DMS79 treated with DMSO at 0.1 percent for 48 hours (cell line): ENCODE data around the gene BTRC.
"Not testable (repeated sequence)": the region's sequence is repeated elsewhere in the genome, so short reads cannot be mapped to it uniquely, and the experiment has no call there.

ENCODE experiments used
- DNase-seq: peaks from one replicate; lab custom pipeline; 2025; lab: John Stamatoyannopoulos, UW

Gene BTRC

DNA sequence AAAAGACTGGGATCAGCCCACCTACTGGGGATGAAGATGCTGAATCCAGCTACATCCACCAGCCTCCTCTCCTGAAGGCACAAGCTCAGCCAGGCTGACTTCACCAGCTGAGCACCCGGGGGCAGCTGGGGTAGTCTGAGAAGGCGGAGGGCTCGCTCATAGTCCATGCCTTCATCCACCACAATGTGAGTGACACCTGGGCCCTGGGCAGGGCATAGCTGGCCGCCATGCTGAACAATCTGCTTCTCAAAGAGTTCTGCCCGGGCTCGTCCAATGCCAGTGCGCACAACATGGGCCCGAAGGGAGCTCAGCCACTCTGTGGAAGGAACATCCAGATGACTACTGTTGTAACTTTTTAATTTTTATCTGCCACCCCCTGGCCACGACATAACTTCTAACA is 231.9 kb downstream of the BTRC start:
- no peak for DNase-seq

DNA sequence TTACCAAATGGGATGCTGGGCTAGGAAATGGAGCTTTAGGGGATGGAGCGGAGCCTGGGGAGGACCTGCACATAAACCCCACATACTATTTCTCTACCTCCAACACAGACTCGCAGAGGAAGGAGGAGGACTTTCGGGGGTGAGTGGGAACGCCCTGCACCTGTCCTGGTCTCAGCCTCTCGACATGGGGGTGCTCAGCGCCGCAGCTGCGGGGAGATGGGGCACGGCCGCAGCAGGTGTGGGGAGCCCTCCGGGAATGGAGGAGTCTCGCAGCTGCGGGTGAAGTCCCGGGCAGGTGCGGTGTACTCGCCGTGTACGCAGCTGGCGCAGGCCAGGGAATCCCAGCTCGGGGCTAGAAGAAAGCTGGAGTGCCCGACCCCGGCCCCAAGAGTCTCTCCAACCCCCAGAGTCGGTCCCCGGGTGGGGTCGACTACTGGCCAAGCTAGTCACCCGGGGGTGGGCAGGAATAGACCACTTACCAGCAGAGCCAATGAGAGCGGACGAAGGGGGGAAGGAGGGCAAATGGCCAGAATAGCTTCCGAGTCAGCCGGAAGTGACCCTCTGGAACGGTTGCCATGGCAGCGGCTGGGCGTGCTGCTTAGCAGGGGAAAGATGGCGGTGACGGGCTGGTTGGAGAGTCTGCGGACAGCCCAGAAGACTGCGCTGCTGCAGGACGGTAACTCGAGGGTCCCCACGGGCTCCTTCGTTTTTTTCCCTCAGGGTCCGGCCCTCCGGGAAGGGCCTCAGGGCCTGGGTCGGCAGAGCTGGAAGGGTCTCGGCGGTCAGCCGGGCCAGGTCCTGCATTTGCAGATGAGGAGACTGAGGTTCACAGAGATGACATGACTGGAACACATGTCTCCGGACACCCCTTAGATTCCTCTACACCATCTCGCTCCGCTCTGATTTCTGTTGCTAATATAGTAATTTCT is 234.0 kb downstream of the BTRC start, which contains the start of the genes DPCD and POLL:
Gene DPCD, plus strand, starts transcription at position 597 of the 929 bp plus-strand sequence. Its CDS starts 16 bp downstream, at position 613.
Gene POLL, minus strand, starts transcription at position 533 of the 929 bp plus-strand sequence. CDS start 897 bp downstream, outside the sequence.
- peak; percentile 55 for DNase-seq

DNA sequence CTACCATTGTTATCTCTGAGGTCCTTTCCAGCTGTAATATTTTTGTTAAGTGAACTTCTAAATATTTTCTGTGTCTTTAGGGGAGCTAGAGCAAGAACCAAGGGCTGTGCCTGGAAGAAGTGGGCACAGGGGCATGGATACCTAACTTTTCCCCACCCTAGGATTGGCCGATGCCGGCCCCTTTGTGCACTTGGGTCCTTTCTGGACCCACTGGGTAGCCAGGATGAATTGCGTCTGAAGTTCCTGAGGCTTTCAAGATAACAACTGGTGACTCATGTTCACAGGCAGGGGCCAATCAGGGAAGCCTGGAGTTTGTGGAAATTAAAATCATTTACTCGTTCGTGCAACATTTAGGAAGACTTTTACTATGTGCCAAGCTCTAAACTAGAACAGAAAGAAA is 234.9 kb downstream of the BTRC start:
- DNase-seq: no peak

DNA sequence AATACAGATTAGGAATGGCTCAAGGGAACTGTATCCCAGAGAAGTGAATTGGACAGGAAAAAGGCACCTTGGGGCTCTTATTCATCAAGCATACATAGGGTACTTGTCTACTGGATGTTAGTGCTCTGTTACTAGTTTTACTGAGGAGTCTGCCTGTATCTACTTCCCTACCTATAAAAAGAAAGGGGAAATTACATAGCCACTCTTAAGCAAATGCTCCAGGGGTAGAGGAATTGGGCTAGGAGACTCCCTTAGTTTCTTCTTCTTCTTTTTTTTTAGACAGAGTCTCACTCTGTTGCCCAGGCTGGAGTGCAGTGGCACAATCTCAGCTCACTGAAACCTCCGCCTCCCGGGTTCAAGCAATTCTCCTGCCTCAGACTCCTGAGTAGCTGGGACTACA is 239.4 kb downstream of the BTRC start:
- DNase-seq: not testable (repeated sequence)

DNA sequence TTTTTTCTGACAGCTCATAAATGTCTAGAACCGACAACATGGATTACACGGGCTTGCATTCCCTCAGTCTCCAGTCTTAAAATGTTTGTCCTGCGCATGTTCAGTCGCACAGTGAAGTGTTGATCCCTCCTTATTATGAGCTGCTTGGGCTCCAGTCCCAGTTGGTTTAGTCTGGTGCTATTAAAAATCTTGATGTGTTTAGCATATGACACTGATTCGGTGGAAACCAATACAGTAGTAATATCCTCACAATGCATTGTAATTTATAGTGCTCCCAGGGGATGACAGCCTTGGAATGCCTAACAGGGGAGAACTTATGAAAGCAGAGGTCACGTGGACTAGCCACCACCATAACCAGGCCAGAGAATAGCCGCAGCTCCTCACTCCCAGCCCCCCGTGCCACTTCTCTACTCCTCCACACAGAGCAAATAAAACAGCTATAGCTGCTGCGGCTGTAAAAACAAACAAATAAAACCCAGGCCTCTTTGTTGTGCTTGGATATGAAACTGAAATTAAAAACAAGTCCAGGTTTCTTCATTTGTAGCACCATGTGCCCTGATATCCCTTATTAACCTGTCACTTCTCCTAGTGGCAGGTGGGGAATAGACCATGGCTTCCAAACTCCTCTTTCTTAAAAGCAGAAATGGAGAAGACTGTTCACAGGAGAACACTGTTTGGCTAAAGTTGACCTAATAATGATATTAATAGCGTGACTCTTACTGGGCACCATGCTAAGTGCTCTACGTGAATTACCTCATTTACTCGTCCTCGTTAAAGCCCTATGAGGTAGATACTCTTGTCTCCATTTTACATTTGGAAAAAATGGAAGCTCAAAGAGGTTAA is 241.8 kb downstream of the BTRC start:
- peak; percentile 53 for DNase-seq

DNA sequence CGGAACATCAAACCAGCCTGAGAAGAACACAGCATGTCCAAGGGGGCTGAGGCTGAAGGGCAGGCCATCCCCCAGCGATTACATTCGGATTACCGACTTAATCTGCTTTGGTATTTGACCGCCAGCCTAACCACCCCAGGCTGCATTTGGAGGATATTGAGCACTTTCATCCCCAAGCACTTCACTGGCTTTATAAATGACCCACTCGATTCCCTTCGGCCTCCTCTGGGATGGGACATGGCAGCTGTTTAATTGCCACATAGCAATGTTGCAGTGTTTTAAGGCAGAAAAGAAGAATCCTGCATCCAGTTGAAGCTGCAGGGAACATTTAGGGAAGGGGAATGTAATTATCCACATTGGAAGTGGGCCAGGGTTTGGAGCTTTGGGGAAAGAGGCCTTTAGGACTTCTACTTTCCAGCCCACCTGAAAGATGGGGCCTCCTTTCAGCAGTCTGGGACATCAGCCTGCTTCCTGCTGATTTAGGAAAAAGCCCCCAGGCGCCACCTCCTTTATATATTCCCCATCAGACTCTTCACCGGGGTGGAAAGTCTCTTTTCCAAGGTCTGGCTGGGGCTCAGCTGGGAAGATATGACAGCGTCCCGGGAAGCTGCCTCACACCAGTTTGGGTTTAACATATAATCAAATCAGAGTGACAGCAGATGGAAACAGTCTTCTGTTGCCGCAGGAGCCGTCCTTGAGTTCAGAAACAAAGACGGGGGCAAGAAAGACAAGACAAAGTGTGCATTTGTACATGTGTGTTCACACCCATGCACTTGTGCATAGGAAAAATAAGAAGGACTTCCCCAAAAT is 243.3 kb downstream of the BTRC start:
- DNase-seq: no peak

DNA sequence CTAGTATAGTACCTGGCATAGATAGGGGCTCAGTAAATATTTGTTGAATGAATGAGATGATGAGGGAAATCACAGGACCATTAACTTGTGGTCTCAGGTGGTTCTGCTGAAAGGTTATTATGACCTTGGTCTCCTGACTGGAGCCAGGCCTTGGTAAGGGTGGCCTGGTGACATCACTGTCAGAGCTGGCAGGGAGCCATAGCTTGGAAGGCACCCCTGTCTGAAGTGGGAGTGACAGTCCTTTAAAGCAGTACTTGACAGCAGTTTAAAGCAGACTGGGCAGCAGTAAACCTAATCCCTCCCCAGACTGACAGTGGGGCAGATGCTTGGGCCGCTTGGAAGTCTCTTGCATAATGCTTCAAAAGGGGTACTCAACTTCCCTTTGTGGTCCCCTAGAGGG is 247.6 kb downstream of the BTRC start:
- peak; percentile 27 for DNase-seq

DNA sequence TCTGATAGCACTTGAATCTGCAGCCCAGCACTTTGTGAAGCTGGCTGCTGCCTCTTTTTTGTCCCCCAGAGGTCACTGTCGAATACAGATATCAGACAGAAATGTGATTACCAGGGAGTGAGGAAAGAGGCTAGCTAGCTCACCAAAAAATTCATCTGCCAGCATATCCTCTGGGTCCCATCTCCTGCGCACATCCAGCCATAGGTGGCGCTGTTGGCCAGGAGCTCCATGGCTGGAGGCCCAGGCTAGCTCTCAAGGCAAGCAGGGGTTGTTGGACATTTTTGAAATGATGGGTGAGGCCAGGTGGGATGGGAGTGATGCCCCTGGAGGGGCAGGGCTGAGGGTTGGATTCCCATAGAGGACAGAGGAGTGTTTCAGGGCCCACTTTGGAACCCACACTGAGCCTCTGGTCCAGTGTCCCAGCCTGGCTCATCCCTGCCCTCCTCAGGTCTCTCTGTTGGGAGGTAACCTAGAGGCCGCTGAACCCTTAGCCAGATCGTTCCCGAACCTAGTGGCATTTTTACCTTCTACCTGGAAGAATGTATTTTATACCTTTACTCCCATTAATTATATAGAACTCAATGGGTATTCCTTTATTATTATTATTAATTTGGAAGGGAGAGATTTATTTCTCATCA is 248.9 kb downstream of the BTRC start:
- peak; percentile 54 for DNase-seq
